H1 (cell line): Measurements from ENCODE around the gene LAMB3. TPM values are rescaled to one million over a fixed set of nuclear protein-coding genes. Genes with fewer than 3 reads are reported as not detected.

Source experiments
- CTCF ChIA-PET: fragments of 300-600 bp; sonication (Branson Sonifier 250); formaldehyde crosslinking; loops from one replicate; lab custom pipeline; 2021; ENCODE audit not compliant: partially characterized antibody; lab: Charles Lee
- POLR2A ChIA-PET: fragments of 300-600 bp; sonication (Branson Sonifier 250); formaldehyde crosslinking; loops from one replicate; lab custom pipeline; 2021; ENCODE audit warnings: inconsistent platforms; ENCODE audit not compliant: partially characterized antibody; lab: Charles Lee
- DNase-seq, 2 experiments: peaks; one replicate each; pipeline versions ENCODE4 v3.0.0 to v3.0.0-alpha.2; 2010 to 2022; ENCODE audit warnings: low spot score in 2 of 2, low read depth in 1 of 2, mixed read lengths in 1 of 2
- FAIRE-seq: peaks from 2 replicates; lab custom pipeline; 2011; peaks lifted over from hg19 to GRCh38; lab: Jason Lieb, UNC
- H2AFZ ChIP-seq: 2 replicates; pipeline ENCODE4 v1.8.1; 2012; ENCODE audit warnings: low read length, inconsistent platforms
- H2AK5ac ChIP-seq: 2 replicates; pipeline ENCODE4 v1.6.1; 2013; ENCODE audit warnings: low read depth, low read length
- H2BK120ac ChIP-seq: replicated peaks from 2 replicates; pipeline ENCODE3; 2013; ENCODE audit warnings: low read depth, low read length, inconsistent platforms
- H2BK12ac ChIP-seq: 2 replicates; pipeline ENCODE4 v1.6.1; 2013; ENCODE audit warnings: low read depth, low read length
- H2BK15ac ChIP-seq: 2 replicates; pipeline ENCODE4 v1.6.1; 2013; ENCODE audit warnings: low read length
- H2BK20ac ChIP-seq: 2 replicates; pipeline ENCODE4 v1.6.1; 2013; ENCODE audit warnings: low read length
- H2BK5ac ChIP-seq: 2 replicates; pipeline ENCODE4 v1.6.1; 2013; ENCODE audit warnings: low read depth, low read length
- H3K14ac ChIP-seq: 2 replicates; pipeline ENCODE4 v1.6.1; 2013; ENCODE audit warnings: inconsistent platforms; ENCODE audit not compliant: insufficient read length
- H3K18ac ChIP-seq: 2 replicates; pipeline ENCODE4 v1.6.1; 2013; ENCODE audit warnings: low read length; ENCODE audit errors: extremely low read depth
- H3K23ac ChIP-seq: 2 replicates; pipeline ENCODE4 v1.6.1; 2013; ENCODE audit warnings: inconsistent platforms; ENCODE audit not compliant: insufficient read length
- H3K23me2 ChIP-seq: 2 replicates; pipeline ENCODE4 v1.6.1; 2013; ENCODE audit warnings: low read depth, low read length
- H3K27ac ChIP-seq: 2 replicates; pipeline ENCODE4 v1.6.1; 2011; ENCODE audit warnings: low read depth, low read length, inconsistent platforms
- H3K27me3 ChIP-seq, 4 experiments: replicated peaks in 1 of 4; 1 replicate in 1 of 4; 2 replicates in 3 of 4; pipeline versions ENCODE4 v1.6.1 to v1.8.1; 2011 to 2013; ENCODE audit warnings: low read length in 3 of 4, mild to moderate bottlenecking in 3 of 4, inconsistent platforms in 2 of 4, mixed read lengths in 2 of 4, moderate library complexity in 1 of 4; ENCODE audit not compliant: control insufficient read depth in 3 of 4, insufficient read depth in 3 of 4; ENCODE audit errors: extremely low read depth in 1 of 4
- H3K36me3 ChIP-seq, 4 experiments: 2 replicates each; pipeline versions ENCODE4 v1.6.1 to v1.8.1; 2011 to 2013; ENCODE audit warnings: mild to moderate bottlenecking in 4 of 4, low read length in 3 of 4, moderate library complexity in 2 of 4, control low read depth in 1 of 4, inconsistent platforms in 1 of 4; ENCODE audit not compliant: insufficient read depth in 4 of 4, control insufficient read depth in 2 of 4
- H3K4ac ChIP-seq: replicated peaks from 2 replicates; pipeline ENCODE3; 2013; ENCODE audit warnings: low read length, low read depth, mixed read lengths, inconsistent platforms; ENCODE audit not compliant: insufficient read length
- H3K4me1 ChIP-seq, 4 experiments: replicated peaks in 1 of 4; 1 replicate in 1 of 4; 2 replicates in 3 of 4; pipeline versions ENCODE4 v1.6.1 to v1.8.1; 2011 to 2013; ENCODE audit warnings: low read length in 3 of 4, inconsistent platforms in 2 of 4, mixed read lengths in 1 of 4; ENCODE audit not compliant: insufficient read depth in 4 of 4, control insufficient read depth in 3 of 4
- H3K4me2 ChIP-seq, 2 experiments: 2 replicates each; pipeline versions ENCODE4 v1.6.1 to v1.8.1; 2011 to 2013; ENCODE audit warnings: low read depth in 2 of 2, low read length in 2 of 2, control low read depth in 1 of 2, inconsistent platforms in 1 of 2, mild to moderate bottlenecking in 1 of 2; ENCODE audit not compliant: insufficient read depth in 1 of 2
- H3K4me3 ChIP-seq, 4 experiments: fragments of 200-600, 300-600 bp in 1 of 4; sonication (generic), shearing (Covaris generic), sonication (Bioruptor Twin) in 1 of 4; 2 replicates each; pipeline versions ENCODE4 v1.5.1 to v1.8.1; 2011 to 2016; ENCODE audit warnings: low read length in 4 of 4, low read depth in 3 of 4, control low read depth in 2 of 4, inconsistent platforms in 2 of 4, mild to moderate bottlenecking in 2 of 4, mixed read lengths in 1 of 4, moderate library complexity in 1 of 4; ENCODE audit not compliant: insufficient read depth in 2 of 4; ENCODE audit errors: extremely low read depth in 1 of 4
- H3K56ac ChIP-seq: replicated peaks from 2 replicates; pipeline ENCODE3; 2013; ENCODE audit warnings: low read depth, mild to moderate bottlenecking, mixed read lengths, low read length, inconsistent platforms; ENCODE audit not compliant: insufficient read length
- H3K79me1 ChIP-seq: 2 replicates; pipeline ENCODE4 v1.6.1; 2013; ENCODE audit warnings: low read depth, low read length, control low read depth
- H3K79me2 ChIP-seq, 2 experiments: 2 replicates each; pipeline versions ENCODE4 v1.6.1 to v1.8.1; 2012 to 2013; ENCODE audit warnings: low read length in 2 of 2, mild to moderate bottlenecking in 2 of 2, inconsistent platforms in 1 of 2; ENCODE audit not compliant: insufficient read depth in 2 of 2, control insufficient read depth in 1 of 2
- H3K9ac ChIP-seq, 4 experiments: replicated peaks in 1 of 4; 1 replicate in 1 of 4; 2 replicates in 3 of 4; pipeline versions ENCODE4 v1.6.1 to v1.8.1; 2011 to 2013; ENCODE audit warnings: low read depth in 3 of 4, low read length in 3 of 4, control low read depth in 2 of 4, mild to moderate bottlenecking in 2 of 4, moderate library complexity in 2 of 4, inconsistent platforms in 1 of 4; ENCODE audit errors: extremely low read depth in 1 of 4
- H3K9me3 ChIP-seq, 2 experiments: 2 replicates each; pipeline versions ENCODE4 v1.6.1 to v1.8.1; 2012 to 2013; ENCODE audit warnings: mild to moderate bottlenecking in 2 of 2, moderate library complexity in 2 of 2, control low read depth in 1 of 2, inconsistent platforms in 1 of 2, low read depth in 1 of 2, low read length in 1 of 2, mixed read lengths in 1 of 2; ENCODE audit not compliant: insufficient read depth in 2 of 2
- H4K20me1 ChIP-seq, 2 experiments: replicated peaks in 1 of 2; 2 replicates each; pipeline versions ENCODE3 to v1.8.1; 2011 to 2013; ENCODE audit warnings: inconsistent platforms in 2 of 2, low read length in 2 of 2, mild to moderate bottlenecking in 1 of 2; ENCODE audit not compliant: insufficient read depth in 2 of 2, control insufficient read depth in 1 of 2
- H4K5ac ChIP-seq: 2 replicates; pipeline ENCODE4 v1.6.1; 2013; ENCODE audit warnings: low read length, low read depth, mixed read lengths, inconsistent platforms; ENCODE audit not compliant: insufficient read length
- H4K8ac ChIP-seq: 2 replicates; pipeline ENCODE4 v1.8.0; 2013; ENCODE audit warnings: mild to moderate bottlenecking, moderate library complexity, low read length, inconsistent platforms; ENCODE audit not compliant: insufficient read depth; ENCODE audit errors: extremely low read depth
- H4K91ac ChIP-seq: replicated peaks from 2 replicates; pipeline ENCODE3; 2013; ENCODE audit warnings: low read length, mixed read lengths, inconsistent platforms; ENCODE audit not compliant: insufficient read length
- ASH2L ChIP-seq: fragments of 200-600, 300-600 bp; sonication (generic); IDR thresholded peaks from one replicate; pipeline ENCODE4 v1.7.1; 2017; ENCODE audit warnings: low read length
- CEBPB ChIP-seq: IDR thresholded peaks from 2 replicates; pipeline ENCODE4 v1.6.1; 2012; ENCODE audit warnings: low read depth, low read length
- EP300 ChIP-seq, 2 experiments: IDR thresholded peaks; 1 replicate in 1 of 2; 2 replicates in 1 of 2; pipeline ENCODE4 v1.6.1; 2011 to 2012; ENCODE audit warnings: low read depth in 2 of 2, low read length in 2 of 2, mild to moderate bottlenecking in 2 of 2, borderline replicate concordance in 1 of 2, inconsistent platforms in 1 of 2, moderate library complexity in 1 of 2
- EZH2 ChIP-seq: fragments of 200-600 bp; sonication (generic); IDR thresholded peaks from 2 replicates; pipeline ENCODE4 v1.7.1; 2012; ENCODE audit warnings: low read depth, mild to moderate bottlenecking, moderate library complexity, low read length, inconsistent platforms; ENCODE audit not compliant: severe bottlenecking
- GTF2F1 ChIP-seq: IDR thresholded peaks from 2 replicates; pipeline ENCODE4 v1.6.1; 2012; ENCODE audit warnings: low read depth, low read length, improper control_type of control experiment, borderline replicate concordance
- JUN ChIP-seq: IDR thresholded peaks from 2 replicates; pipeline ENCODE4 v1.6.1; 2011; ENCODE audit warnings: low read depth, mild to moderate bottlenecking, improper control_type of control experiment, low read length
- MAX ChIP-seq: IDR thresholded peaks from 2 replicates; pipeline ENCODE4 v1.6.1; 2012; ENCODE audit warnings: inconsistent platforms
- NANOG ChIP-seq: IDR thresholded peaks from 2 replicates; pipeline ENCODE4 v1.6.1; 2011; ENCODE audit warnings: low read length, low read depth, mild to moderate bottlenecking, inconsistent platforms; ENCODE audit not compliant: insufficient read depth, poor library complexity, severe bottlenecking
- POLR2A ChIP-seq, 2 experiments: IDR thresholded peaks; 1 replicate in 1 of 2; 2 replicates in 1 of 2; pipeline ENCODE4 v1.6.1; 2011; ENCODE audit warnings: low read depth in 2 of 2, low read length in 2 of 2, mild to moderate bottlenecking in 2 of 2; ENCODE audit errors: control extremely low read depth in 1 of 2
- SAP30 ChIP-seq: fragments of 300-600 bp; sonication (generic); IDR thresholded peaks from 2 replicates; pipeline ENCODE4 v1.7.1; 2012; ENCODE audit warnings: low read length, moderate library complexity, mild to moderate bottlenecking, inconsistent platforms; ENCODE audit not compliant: insufficient read depth, insufficient replicate concordance
- SIRT6 ChIP-seq: IDR thresholded peaks from one replicate; pipeline ENCODE4 v1.7.1; 2012; ENCODE audit warnings: low read length, inconsistent platforms
- SP4 ChIP-seq: IDR thresholded peaks from 2 replicates; pipeline ENCODE4 v1.6.1; 2012; ENCODE audit warnings: low read length, inconsistent platforms
- WGBS, 2 experiments: shearing (Covaris generic) in 1 of 2; methylation state at CpG; one replicate each; pipeline versions ENCODE4 v1.1.6 to v1.1.7; 2013 to 2015; ENCODE audit warnings: low lambda C conversion rate in 2 of 2, mixed read lengths in 2 of 2, inconsistent platforms in 1 of 2, low coverage in 1 of 2, missing lambda C conversion rate in 1 of 2; ENCODE audit not compliant: insufficient replicate concordance in 2 of 2, insufficient coverage in 1 of 2, insufficient read length in 1 of 2; ENCODE audit errors: extremely low coverage in 1 of 2, missing lambda C conversion rate in 1 of 2; 5-methylcytosine and 5-hydroxymethylcytosine counted together
- polyA plus RNA-seq, 7 experiments: library from polyadenylated mRNA; depleted of rRNA in 3 of 7; stranded (reverse) in 5 of 7; unstranded in 2 of 7; fragments of >200 nt in 5 of 7; fragments of 200-250 nt in 2 of 7; gene quantifications; 1 replicate in 5 of 7; 2 replicates in 1 of 7; 4 replicates in 1 of 7; pipeline versions ENCODE4 v1.2.1 to v1.2.3, GENCODE V29; 2011 to 2013; ENCODE audit warnings: missing spikeins in 2 of 7, mixed read lengths in 2 of 7
- total RNA-seq: library from RNA; stranded (reverse); fragmentation: NEBNext Ultra II Directional; extraction: Animal tissue kit (Norgen Biotek cat#: 25700); gene quantifications from 2 replicates; pipeline ENCODE4 v1.2.1, GENCODE V29; 2021

LAMB3 gene
- total and polyA plus RNA-seq, 2 of the 8 experiments (the other 6 are each of a cell fraction or from before 2014, with no cell fraction given), result 0.45 to 0.50 TPM

- peak overlapping the region; percentile 47 for H2BK120ac ChIP-seq
- WGBS, 2 experiments, result 82% methylated on average over 11 of the region's 11 CpGs; no CpG with 5 or more reads in 1 of the 2 experiments
Measured at GRCh38 chr1:209629621-209630382, 22.4 kb downstream of the LAMB3 start.

More at GRCh38 chr1:209629621-209630382, 22.4 kb downstream of the LAMB3 start:
- no peak for FAIRE-seq
- Histone ChIP-seq H3K4ac (no peak overlapping the region), H3K36me3 (no peaks in the 10 kb centered on the region), H3K27me3 (no peaks in the 10 kb centered on the region), H4K5ac (no peak overlapping the region), H4K91ac (peak overlapping the region; percentile 46), H2AK5ac (peak overlapping the region; percentile 46; the same call in 1 of the 2 replicates), H3K4me1 (peaks cover 0 to 15% (median 9%) of the 10 kb centered on the region in 4 experiments; a peak in 4 of 7 replicates), H3K4me3 (no peak overlapping the region), H3K56ac (no peak overlapping the region), H3K18ac (no peak overlapping the region), H3K27ac (no peak overlapping the region), H3K23me2 (no peaks in the 10 kb centered on the region), H2BK15ac (no peak overlapping the region), H3K79me1 (no peaks in the 10 kb centered on the region; the same call in 1 of the 2 replicates), H3K4me2 (peak overlapping the region; percentile 6 to 22; a peak in 1 of 4 replicates), H3K9ac (no peak overlapping the region), H3K9me3 (no peaks in the 10 kb centered on the region), H2BK5ac (no peak overlapping the region; the same call in 1 of the 2 replicates), H3K79me2 (no peaks in the 10 kb centered on the region), H4K8ac (no peak overlapping the region), H2BK20ac (peak overlapping the region; percentile 96; the same call in 1 of the 2 replicates), H2AFZ (no peak overlapping the region), H3K14ac (no peak overlapping the region), H3K23ac (no peak overlapping the region), H4K20me1 (no peaks in the 10 kb centered on the region)
- CTCF ChIA-PET, result interaction anchor here (0.5 to 11.4 kb wide), 26 partner anchors 10 to 117 kb away, joined by 3 to 365 read pairs (median 4); partner anchors contain the start of genes CAMK1G, G0S2 and LAMB3
- DNase-seq, result no peak
- TF ChIP-seq EZH2 (no peak), ASH2L (no peak), SP4 (no peak), SAP30 (no peak), MAX (no peak), JUN (no peak), SIRT6 (no peak), GTF2F1 (no peak), CEBPB (no peak), POLR2A (IDR thresholded peaks at IDR 0.05; ENCODE audit: control extremely low read depth in 1 of 2, low read depth in 2 of 2, low read length in 2 of 2) (no peak), NANOG (no peak), EP300 (IDR thresholded peaks at IDR 0.05; ENCODE audit: borderline replicate concordance in 1 of 2, low read depth in 2 of 2, low read length in 2 of 2) (no peak)
- TF ChIP-seq, all 59 proteins: peak for 0
- H2BK12ac ChIP-seq, result no peak overlapping the region
- POLR2A ChIA-PET, result interaction anchor here (1.7 kb wide), 1 partner anchor 44 kb away, joined by 10 read pairs; no protein-coding TSS in a partner anchor
